Measurements from ENCODE around the gene CROCC.
A peak's percentile ranks its signal among the peaks of the same experiment; 100 is the strongest.

CROCC gene

DNA sequence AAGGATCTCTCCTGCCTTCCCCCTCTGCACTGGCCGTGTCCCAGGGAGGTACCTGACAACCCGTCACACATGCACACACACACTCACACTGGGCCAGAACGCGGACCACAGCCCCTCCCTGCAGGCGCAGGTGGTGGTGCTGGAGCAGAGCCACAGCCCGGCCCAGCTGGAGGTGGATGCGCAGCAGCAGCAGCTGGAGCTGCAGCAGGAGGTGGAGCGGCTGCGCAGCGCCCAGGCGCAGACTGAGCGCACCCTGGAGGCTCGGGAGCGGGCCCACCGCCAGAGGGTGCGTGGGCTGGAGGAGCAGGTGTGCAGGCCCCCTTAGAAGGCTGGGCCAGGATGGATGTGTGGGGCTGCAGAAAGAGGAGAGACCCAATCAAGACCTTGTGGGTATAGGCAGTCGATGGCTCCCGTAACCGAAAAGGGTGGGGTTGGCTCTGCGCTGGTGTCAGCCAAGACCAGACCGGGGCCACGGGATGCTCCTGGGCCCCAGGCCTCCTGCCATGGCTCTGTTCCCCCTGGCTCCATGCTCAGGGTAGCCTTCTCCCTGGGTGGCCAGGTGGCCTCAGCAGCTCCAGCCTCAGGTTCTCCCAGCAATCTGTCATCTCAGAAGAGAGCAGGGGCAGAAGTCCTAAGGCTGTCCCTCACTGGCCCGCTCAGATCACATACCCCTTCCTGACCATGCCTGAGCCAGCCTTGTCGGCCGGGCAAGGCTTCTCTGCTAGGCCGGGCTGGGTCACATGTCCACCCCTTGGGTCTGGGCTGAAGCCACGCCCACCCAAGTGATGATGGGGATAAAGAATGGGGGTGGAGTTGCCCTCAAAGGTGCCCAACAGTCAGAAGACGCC is 49.8 kb downstream of the CROCC start:
- peak; percentile 73 for DNase-seq

DNA sequence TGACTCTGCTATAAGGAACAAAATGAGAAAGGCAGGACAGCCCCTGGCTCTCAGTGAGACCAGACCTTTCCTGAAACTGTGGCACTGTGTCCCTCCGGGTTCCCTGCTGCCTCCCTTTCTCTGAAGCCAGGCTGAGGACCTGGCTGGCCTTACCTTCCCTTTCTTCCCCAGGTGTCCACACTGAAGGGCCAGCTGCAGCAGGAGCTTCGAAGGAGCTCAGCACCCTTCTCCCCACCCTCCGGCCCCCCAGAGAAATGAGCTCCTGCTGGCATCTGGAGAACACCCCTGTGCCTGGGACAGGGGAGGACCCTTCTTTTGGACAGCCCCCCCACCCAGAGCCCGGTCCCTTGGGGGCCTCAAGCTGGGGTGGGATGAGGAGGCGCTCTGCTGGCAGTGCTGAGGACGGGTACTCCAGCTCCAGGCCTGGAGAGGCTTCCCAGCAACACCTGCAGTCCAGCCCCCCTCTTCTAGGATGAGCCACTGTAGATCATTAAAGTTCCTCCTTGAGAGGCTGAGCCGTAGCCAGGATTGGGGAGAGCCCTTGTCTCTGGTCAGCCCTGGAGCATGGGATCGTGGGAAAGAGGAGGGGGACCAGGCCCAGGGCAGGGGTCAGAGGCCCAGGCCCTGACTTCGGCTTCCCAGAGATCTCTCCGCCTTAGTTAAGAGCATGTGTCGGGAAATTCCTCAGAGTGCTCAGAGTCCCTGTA is 50.6 kb downstream of the CROCC start:
- no peak for DNase-seq

DNA sequence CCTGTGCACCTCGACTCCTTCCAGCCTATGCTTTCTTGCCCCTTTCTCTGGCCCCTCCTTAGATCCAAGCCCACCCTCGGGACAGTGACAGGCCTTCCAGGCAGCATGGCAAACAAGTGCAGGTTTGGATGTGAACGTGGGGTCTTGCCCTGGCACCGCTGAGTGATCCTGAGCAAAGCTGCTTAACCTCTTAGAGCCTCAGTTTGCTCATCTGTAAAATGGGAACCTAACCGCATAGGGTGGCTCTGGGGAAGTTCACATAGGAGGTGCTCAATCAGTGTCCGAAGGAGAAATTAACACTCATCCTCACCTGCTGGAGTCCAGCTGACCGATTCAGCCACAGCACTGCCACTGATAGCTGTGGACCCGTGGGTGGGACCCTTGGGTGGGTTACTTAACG is 51.5 kb downstream of the CROCC start:
- no peak for DNase-seq

DNA sequence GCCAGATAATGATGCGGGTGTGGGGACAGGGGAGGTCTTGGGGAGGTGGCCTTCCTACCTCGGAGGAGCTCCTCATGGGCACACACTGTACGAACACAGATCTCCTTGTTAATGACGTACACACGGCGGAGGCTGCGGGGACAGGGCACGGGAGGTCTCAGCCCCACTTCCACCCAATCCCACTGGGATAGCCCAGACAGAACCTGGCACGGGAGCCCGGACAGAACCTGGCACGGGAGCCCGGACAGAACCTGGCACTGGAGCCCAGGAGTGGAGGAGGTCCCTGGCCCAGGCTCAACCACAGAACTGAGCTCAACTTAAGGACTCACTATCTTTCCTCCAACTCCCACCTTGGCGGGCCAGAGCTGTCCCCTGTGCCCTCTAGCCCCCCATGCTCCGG is 53.5 kb downstream of the CROCC start:
- no peak for DNase-seq

DNA sequence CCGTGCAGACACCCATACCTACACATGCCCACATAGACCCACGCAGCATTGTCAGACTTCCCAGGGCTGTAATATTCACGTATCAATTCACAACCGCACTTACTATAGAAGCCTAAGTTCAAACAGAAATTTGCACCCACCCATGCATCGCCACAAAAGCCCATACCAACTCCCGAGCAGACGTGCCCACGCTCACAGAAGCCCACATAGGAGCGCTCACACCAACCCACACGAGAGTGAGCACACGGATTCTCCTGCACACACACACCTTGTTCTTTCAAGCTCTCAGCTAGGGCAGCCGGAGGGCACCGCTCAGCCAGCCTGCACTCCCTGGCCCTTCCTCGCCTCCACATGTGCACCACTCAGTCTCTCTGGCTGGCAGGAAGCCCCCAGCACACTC is 54.1 kb downstream of the CROCC start:
- no peak for DNase-seq

DNA sequence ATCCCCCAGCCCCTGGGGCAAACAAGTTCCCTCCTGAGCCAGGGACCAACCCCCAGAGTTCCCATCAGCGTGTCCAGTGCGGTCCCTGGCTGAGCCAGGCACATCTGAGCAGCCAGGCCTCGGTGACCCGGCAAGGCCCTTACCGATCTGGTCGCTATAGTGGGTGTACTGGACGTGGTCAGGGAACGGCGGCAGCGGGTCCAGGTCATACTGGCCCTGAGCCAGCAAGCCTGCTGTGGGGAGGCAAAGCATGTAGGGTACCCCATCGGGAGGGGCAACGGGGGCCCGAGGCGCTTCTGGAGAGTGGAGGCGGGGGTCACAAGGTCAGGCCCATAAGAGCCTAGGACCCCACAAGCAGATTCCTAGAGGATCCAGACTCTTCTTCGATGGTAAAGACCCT is 55.2 kb downstream of the CROCC start:
- no peak for DNase-seq

DNA sequence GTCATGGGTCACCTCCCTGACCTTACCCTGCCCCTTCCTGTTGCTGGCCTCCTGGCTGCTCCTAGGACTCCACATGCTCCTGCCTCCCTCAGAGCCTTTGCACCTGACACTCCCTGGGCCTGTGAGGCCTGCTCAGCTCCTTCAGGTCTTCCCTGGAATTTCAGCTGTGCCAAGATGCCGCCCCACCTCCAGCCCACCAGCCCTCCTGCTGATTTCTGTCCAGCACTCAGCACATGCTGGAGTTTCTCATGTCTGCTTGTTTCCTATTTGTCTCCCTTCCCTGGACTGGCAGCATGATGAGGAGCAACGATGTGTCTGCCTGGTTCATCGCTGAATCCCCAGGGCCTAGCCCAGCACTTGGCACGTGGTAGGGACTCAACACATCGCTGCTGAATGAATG is 55.6 kb downstream of the CROCC start:
- DNase-seq = no peak

DNA sequence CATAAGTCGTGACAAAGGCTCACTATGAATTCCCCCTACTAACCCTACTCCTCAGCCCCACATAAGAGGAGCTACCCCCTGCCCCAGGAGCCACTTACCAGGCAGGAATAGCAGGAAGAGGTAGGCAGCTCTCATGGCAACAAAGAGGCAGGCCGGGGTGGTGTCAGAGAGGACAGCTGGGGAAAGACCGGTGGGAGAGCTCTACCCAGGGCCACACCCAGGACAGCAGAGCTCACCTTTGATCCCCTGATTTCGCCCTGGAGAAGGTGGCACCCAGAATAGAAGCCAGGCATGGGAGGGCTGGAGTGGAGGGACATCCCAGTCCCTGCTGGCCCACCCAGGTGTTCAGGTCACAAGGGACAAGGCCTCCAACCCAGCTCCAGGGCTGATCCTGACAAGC is 56.4 kb downstream of the CROCC start:
- no peak for DNase-seq

DNA sequence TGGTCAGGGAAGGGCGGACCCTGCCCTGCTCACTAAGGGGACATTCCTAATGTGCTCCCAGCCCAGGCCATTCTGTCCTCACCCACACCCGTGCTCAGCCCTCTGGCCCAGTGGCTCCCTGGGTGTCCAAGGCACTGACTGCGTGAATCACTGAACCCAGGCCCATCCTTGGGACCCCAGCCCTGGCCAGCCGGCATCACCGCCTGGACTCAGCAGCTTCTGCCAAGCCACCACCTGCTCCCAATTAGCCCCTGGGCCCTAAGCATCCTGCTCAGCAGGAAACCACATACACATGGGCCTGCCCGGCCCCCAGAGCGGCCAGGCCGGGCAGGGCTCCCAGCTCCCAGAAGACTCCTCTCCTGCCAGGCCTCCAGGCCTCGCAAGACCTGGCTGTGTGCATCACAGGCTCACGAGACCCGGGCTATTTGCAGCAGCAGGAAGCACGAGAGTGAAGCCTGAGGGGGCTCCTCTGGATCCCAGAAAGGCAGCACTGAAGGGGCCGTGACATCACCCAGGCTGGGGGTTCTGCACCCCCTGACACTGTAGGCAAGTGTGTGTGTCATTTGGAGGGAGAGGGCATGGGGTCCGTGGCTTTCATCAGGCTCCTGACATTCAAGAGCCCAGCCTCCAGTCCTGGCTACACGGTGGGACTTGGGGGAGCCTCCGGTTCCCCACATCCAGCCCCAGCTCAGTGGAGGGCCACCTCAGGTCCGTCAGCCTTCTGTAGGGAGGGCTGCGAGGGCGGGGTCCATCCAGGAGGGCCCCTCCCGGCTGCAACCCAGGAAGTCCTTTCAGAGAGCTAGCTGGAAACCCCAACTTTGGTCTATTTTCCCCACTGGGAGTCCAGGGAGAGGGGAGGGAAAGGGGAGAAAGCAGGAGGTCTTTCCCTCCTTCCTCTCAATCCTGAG is 57.1 kb downstream of the CROCC start:
- DNase-seq = peak; percentile 63

DNA sequence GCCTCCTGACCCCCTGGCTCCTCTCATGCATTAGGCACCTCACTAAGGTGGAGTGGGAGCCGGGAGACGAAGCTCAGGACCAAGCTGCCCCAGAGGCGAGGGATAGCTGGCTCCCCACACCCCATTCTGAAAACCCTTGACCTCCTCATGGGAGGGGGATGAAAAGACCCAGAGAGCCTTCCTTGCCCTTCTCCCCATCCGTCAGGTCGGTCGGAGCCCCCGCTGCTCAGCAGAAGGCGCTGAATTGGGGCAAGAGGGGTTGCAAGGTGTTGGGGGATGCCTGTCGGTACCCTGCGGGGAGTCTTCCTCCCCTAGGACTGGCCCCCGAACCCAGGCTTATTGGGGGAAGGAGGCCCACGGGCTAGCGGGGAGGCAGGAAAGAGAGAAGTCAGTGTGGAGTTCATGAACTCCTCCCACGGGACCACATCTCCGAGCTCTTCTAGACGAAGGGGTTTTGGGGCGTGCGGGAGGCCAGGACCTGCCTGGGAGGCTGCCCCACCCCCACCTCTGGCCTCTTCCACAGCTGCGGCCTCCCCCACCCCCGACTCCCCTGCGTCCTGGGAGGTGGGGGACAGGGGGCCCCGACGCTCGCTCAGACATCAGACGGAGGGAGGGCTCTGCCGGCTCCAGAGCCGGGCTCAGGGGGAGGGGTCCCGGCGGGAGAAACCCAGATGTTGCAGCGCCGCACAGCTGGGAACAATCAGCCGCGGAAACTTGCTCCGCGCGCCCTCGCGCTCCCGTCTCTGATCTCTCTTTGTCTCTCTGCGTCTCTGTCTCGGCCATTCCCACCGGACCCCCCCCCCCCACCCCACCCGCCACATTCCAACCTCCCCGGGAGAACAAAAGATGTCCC is 58.0 kb downstream of the CROCC start:
- peak; percentile 74 for DNase-seq

DNA sequence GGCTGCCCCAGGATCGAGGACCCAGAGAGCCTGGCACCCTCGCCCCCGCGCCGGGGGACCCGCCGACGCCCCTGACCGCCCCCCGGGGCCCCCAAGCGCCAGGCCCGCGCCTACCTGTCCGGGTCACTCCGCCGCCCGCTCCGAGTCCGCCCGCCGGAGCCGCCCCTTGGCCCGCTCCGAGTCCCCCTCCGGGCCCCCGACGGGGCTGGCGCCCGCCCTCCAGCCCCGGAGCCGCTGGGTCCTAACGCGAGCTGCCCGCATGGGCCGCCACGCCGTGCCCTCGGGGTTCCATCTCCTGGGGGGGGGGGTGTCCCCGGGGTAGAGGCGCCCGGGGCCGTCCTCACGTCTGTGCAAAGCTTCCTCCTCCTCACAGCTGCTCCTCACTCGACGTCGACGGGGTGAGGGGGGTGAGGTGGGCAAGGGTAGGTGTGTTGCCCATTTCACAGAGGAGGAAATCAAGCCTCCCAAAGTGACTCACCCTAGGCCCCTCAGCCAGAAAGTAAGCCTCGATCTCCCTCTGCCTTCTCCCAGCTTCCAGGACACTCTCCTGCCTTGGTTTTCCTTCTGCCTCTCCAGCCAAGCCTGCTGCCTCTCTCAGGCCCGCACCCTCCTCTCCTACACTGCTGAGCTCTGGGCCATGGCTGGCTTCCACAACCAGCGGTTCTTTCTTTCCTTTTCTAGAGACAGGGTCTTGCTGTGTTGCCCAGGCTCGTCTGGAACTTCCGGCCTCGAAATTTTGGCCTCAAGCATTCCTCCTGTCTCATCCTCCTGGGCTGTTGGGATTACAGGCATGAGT is 58.9 kb downstream of the CROCC start, which contains the start of gene MFAP2:
MFAP2 (minus strand) TSS at position 148 of the 796 bp plus-strand sequence. CDS start 2,347 bp downstream, outside the sequence.
- DNase-seq = peak; percentile 73

DNA sequence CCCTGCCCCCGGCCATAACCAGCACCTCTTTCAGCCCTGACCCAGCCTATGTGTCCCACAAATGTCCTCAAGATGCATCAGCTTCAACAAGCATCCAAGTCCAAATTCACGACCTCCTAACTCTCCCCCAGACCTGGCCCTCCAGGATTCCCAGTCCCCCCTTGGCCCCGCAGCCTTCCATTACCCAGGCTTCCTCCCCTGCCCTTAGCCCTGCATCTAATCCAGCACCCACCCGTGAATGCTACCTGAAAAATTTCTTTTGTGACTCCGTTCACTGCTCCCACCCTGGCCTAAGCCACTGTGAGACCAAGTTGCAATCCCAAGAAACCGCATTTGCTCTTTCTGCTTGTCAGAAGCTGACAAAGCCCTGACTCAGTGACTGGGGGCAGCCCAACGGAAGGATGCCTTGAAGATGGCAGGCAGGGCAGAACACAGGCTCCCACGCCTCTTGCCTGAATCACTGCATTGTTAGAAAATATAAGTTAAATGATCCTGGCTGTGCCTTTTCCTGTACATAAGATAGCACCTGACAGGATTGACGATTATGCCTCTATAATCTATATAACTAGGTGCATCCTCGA is 59.6 kb downstream of the CROCC start:
- no peak for DNase-seq

DNA sequence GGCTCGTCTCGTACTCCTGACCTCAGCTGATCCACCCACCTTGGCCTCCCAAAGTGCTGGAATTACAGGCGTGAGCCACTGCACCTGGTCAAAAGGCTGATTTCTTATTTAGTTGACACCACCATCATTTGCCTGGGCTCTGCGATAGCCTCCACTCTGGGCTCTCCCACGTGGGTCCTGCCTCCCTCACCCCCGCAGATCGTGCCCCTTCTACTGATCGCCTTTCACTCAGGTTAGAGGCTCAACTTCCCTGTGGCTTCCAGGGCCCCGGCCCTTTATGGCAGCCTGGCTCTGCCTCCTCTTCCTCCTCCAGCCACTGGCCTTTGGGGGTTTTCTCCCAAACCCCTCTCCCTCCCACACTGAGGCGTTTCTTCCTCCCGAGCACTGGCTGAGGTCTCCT is 61.2 kb downstream of the CROCC start:
- no peak for DNase-seq

DNA sequence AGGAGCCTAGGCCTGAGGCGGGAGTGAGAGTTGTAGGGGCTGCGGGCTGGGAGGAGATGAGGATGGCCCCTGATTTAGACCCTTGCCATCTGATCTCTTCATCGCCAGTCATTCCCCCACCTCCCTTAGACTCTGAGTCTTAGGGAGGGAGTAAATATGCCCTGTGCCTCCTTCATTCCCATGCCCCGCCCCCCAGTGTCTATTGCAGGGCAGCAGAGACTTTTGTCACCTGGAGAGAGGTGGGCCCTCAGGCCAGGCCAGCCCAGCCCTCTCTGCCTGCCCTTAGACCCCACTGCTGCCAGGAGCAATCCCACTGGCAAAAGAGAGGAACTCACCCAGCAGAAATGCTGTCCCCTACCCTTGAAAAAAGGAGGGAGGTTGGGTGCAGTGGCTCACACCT is 61.9 kb downstream of the CROCC start:
- DNase-seq = no peak

DNA sequence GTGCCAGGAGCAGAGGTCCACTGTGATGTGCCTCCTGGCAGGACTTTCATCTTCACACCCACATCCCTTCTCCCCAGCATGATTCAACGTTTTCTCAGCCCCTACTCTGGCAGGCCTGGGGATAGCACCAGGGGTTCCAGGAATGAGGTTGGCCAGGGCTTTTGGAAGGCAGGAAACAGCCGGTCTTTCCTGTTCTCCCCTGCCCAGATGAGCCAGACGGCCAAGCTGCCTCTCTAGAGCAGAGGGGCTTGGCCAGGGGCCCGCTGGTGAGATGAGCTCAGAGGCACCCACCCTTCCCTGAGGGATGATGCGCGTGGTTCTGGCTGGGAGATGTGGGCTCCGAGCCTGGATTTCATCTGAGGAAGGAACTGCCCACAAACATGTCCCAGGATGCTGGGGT is 63.0 kb downstream of the CROCC start:
- DNase-seq = peak; percentile 74

DNA sequence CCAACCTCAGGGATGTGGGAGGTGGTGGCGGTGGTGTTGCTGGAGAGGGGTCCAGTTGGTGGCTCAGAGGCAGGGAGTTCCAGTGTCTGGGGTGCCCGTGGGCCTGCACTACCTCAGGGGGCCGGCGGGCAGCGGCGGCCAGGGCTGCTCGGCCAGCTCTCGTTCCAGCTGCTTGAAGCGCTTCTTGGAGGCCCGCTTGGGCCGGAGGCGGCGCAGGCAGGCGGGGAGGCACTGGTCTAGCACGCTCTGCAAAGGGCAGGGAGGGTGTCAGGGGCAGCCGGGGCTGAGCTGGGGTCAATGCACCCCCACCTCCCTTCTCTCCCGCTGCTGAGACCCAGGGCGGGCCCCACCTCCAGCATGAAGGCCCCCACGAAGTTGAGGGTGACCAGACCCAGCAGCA is 64.4 kb downstream of the CROCC start:
- no peak for DNase-seq

DNA sequence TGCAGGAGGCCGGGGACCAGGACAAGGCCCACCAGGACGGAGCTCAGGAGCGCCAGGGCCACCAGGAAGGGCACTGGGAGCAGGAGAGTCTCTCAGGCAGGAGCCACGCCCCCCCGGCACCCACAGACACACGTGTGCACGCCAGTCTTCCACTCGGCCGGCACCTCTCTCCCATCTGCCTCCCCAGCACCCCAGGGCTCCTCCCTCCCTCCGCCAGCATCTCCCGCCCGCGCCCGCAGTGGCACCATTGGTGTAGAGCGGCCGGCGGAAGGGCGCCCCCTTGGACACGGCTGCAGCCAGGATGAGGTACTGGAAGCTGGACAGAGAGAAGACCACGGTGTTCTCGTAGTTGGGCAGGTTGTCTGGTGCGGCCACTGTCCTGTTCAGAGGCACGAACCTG is 64.8 kb downstream of the CROCC start:
- DNase-seq = no peak

DNA sequence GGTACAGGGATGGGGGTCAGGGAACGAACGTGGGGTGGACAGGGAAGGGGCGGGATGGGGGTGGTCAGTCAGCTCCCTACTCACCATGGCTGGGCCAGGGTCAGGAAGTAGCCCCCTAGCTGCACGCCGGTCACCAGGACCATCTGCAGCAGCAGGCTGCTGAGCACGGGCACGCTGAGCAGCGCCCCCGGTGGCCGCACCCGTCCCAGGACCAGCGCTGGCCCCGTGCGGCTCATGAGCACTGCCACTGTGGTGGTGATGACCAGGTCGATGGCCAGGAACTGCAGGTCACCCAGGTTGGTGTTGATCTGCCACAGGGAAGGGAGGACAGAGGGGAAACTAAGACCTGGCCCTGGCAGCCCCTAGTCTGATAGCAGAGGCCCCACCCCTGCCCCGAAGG is 65.2 kb downstream of the CROCC start:
- no peak for DNase-seq

DNA sequence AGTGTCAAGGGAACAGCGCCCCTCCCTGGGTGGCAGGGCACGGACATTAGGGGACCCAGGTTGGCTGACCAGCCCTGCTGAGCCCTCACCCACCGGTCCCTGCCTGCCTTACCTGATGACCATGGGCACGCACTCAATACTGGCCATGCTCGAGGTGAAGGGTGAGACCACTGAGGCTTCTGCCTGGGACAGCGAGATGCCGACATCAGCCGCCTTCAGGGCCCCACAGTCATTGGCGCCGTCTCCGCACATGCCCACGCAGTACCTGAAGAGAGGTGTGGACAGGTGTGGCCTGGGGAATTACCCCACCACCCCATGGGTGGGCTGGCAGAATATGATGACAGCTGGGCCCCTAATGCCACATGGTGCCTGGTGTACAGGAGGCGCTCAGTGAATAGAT is 66.5 kb downstream of the CROCC start:
- DNase-seq = no peak

DNA sequence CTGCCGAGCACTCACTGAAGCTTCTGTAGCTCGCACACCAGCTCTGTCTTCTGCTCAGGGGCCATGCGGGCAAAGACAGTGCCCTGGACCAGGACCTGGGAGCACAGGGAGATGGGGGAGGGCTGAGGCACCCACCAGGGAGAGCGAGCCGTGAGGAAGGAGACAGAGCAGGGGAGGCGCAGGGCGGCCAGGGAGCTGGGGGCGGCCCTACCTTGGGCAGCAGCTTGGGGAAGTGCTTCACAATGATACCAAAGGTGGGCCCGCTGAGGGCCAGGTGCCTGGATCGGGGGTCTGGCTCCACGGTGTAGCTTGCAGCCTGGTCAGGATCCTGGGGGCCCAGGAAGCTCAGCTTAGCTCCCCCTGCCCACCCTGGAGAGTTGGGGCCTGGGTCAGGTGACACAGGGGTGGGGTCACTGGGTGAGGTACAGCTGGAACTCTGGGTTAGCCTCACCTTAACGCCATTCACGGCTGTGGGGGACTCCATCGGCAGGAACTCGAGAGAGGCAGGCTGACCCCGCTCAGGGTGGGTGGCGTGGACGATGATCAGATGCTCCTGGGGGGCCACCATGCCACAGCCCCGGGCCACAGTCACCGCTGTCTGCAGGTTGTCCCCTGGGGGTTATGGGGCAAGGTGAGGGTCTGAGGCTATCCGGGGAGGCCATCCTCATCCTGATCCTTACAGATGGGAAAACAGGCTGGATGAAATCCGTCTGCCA is 68.1 kb downstream of the CROCC start:
- no peak for DNase-seq
